Left lung (tissue), 10 donors: ENCODE results near the gene ACBD6. TPM values are rescaled to one million over a fixed set of nuclear protein-coding genes. Genes with fewer than 3 reads are reported as not detected.

Experiments
- ATAC-seq: fragments of 200-7000 bp; cut with Tn5 transposase; one replicate; pipeline ENCODE4 v1.9.1; 2020; ENCODE audit warnings: moderate library complexity
- DNase-seq, 4 donors: peaks; one replicate each; pipeline ENCODE4 v3.0.0-alpha.2; 2013 to 2020
- H3K27ac ChIP-seq, 2 donors: fragments of 200-600 bp; sonication (generic) in 1 of 2; one replicate each; pipeline versions ENCODE4 v1.5.0 to v1.8.0; 2020 to 2021
- H3K27me3 ChIP-seq, 2 donors: fragments of 200-600 bp; sonication (generic) in 1 of 2; one replicate each; pipeline versions ENCODE4 v1.5.0 to v1.8.0; 2020 to 2021
- H3K36me3 ChIP-seq, 2 donors: fragments of 200-600 bp; sonication (generic) in 1 of 2; one replicate each; pipeline versions ENCODE4 v1.5.0 to v1.8.0; 2020 to 2021
- H3K4me1 ChIP-seq, 2 donors: fragments of 200-600 bp; one replicate each; pipeline ENCODE4 v1.8.0; 2021
- H3K4me3 ChIP-seq, 2 donors: fragments of 200-600 bp; sonication (generic) in 1 of 2; one replicate each; pipeline versions ENCODE4 v1.5.0 to v1.8.0; 2020 to 2021; ENCODE audit warnings: mild to moderate bottlenecking in 1 of 2
- H3K9me3 ChIP-seq, 2 donors: fragments of 200-600 bp; sonication (generic) in 1 of 2; one replicate each; pipeline versions ENCODE4 v1.5.0 to v1.8.0; 2020 to 2021
- CTCF ChIP-seq, 2 donors: fragments of 200-600 bp; sonication (generic) in 1 of 2; IDR thresholded peaks; one replicate each; pipeline versions ENCODE4 v1.5.0 to v1.8.0; 2021; ENCODE audit warnings: antibody characterized with exemption in 2 of 2
- intact Hi-C, 2 donors: fragments of 100-400 bp; cut with DNase I; formaldehyde crosslinking; loops; one replicate each; pipeline versions ENCODE4 v1.11.2 to v1.14.2; 2022
- polyA plus RNA-seq, 6 donors: library from polyadenylated mRNA; unstranded; fragments of 120-200 nt; gene quantifications; one replicate each; pipeline ENCODE4 v1.2.1, GENCODE V29; 2013; ENCODE audit not compliant: insufficient read length in 6 of 6
- total RNA-seq, 2 donors: library from RNA; stranded (reverse); fragmentation: NEBNext Ultra II Directional; extraction: Animal tissue kit (Norgen Biotek cat#: 25700); gene quantifications; one replicate each; pipeline ENCODE4 v1.2.1, GENCODE V29; 2021
- donor health status: DM: no; HTN: yes; CAD: no.
- donor health status: DM: no; HTN: no; CAD: no.

Gene ACBD6
- total and polyA plus RNA-seq, 8 donors: 26.5 to 81.9 (median 78.9) TPM

- ATAC-seq: peak; percentile 18
These were observed 193.0 kb downstream of the ACBD6 start for GRCh38 chr1:180309338-180309737.

GRCh38 chr1:180301135-180301742 is 201.1 kb downstream of the ACBD6 start:
- intact Hi-C loops: no loop called here

More at GRCh38 chr1:180309338-180309737, 193.0 kb downstream of the ACBD6 start:
- Histone ChIP-seq H3K9me3 (peaks cover 0 to 5% of the 10 kb centered on the region in 2 donors), H3K4me3 (no peak overlapping the region), H3K4me1 (no peaks in the 10 kb centered on the region), H3K27ac (no peak overlapping the region), H3K27me3 (no peaks in the 10 kb centered on the region), H3K36me3 (peaks cover 0 to 10% of the 10 kb centered on the region in 2 donors)
- TF ChIP-seq CTCF (IDR thresholded peaks at IDR 0.05): no peak
- no peak for DNase-seq
- intact Hi-C loops: no loop called here

GRCh38 chr1:180299479-180300221 is 202.7 kb downstream of the ACBD6 start:
- Histone ChIP-seq H3K4me1 (no peaks in the 10 kb centered on the region), H3K27ac (no peak overlapping the region), H3K36me3 (no peaks in the 10 kb centered on the region), H3K4me3 (no peak overlapping the region), H3K27me3 (no peaks in the 10 kb centered on the region), H3K9me3 (no peaks in the 10 kb centered on the region)
- DNase-seq: no peak
- TF ChIP-seq CTCF (IDR thresholded peaks at IDR 0.05): no peak
- ATAC-seq: no peak
- intact Hi-C loops: no loop called here

More at GRCh38 chr1:180301135-180301742, 201.1 kb downstream of the ACBD6 start:
- DNase-seq (no peak), ATAC-seq (no peak)
- TF ChIP-seq CTCF (IDR thresholded peaks at IDR 0.05): no peak
- Histone ChIP-seq H3K27ac (no peak overlapping the region), H3K4me1 (no peaks in the 10 kb centered on the region), H3K9me3 (peaks cover 0 to 3% of the 10 kb centered on the region in 2 donors), H3K27me3 (no peaks in the 10 kb centered on the region), H3K4me3 (no peak overlapping the region), H3K36me3 (no peaks in the 10 kb centered on the region)

- no peaks in the 10 kb centered on the region for H3K36me3 ChIP-seq
- no peak for ATAC-seq
- intact Hi-C loops: no loop called here
These were observed 206.4 kb downstream of the ACBD6 start for GRCh38 chr1:180295999-180296398.

More at GRCh38 chr1:180295999-180296398, 206.4 kb downstream of the ACBD6 start:
- H3K27ac ChIP-seq: no peak overlapping the region
- no peaks in the 10 kb centered on the region for H3K27me3 ChIP-seq
- H3K4me3 ChIP-seq: no peak overlapping the region
- DNase-seq: no peak
- TF ChIP-seq CTCF (IDR thresholded peaks at IDR 0.05): no peak
- H3K9me3 ChIP-seq: no peaks in the 10 kb centered on the region
- peaks cover 0 to 3% of the 10 kb centered on the region in 2 donors for H3K4me1 ChIP-seq
